Measurements from ENCODE around the gene PALD1.
"Not testable (repeated sequence)": the region's sequence is repeated elsewhere in the genome, so short reads cannot be mapped to it uniquely, and the experiment has no call there.

The PALD1 gene

DNA sequence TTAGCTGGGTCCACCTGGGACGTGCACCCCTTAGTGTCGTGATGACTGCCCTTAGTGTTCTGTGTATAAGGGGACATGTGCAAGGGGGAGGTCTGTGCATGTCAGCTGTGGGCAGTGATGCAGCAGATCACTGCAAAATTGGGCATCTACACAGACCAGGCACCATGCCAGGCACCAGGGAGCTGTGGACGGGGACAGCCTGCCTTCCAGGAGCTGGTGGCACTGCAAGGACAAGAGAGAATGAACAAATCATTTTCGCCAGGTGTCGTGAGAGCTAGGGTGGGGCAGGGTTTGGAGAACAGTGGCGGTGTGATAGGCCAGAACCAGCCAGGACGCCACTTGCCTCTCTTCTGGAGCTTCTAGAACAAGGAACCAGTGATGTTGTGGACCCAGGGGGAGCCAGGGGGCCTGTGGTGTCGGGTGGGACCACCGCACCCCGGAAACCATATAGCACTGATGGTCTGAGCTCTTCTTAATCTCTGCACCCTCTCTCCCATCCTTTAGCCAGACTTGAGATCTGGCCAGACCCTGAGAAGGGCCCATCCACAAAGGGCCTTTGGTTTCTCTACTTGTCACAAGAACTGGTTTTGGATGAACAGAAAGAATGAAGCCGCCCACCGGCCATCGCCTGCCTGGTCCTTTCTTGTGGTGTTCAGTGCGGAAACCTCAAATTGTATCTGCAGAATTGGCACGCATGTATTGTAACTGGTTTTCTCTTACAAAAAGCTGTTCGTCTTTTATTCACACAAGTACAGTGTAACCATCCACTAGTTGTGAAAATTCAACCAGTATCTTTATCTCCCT, 93.3 kb downstream of the PALD1 start:
- DNase-seq (ENCODE audit: low read depth in 3 of 3): no peak

DNA sequence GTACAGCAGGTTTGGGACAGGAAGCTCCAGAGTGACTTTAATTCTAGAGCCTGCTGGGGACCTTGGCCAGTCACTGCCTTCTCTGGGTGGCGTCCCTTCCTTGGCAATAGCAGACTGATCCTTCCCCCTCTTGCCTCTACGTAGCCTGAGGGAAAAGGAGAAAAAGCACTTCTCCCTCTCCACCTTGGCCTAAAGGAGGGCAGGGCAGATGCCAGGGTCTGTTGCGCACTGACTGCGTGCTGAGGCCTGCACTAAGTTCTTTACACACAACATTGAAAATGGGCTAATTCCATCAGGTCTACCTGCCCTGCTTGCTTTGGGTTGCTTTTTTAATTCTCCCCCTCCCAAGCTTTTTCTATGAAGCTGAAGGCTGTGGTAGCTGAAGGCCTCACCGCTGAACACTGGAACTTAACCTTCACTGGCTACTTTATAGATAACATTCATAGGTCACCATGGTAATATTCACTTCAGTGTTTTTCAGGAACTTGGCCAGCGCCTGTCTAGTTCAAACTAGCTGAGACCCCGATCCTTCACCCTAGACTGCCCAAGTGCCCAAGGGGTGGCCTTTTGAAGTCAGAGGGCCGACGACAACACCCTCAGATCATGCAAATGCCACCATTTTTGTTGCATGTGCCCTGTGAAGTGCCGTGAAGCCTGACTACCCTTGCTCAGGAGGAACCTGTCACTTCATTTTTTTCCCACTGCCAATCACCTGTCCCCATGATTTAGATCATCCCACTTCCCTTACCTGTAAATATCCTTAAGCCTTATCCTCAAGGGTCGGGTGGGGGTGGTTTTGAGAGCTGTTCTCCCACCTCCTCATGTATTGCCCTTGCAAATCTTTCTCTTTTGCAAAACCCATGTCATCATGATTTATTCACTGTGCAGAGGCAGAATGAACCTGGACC, 95.3 kb downstream of the PALD1 start:
- no peak for DNase-seq (ENCODE audit: low read depth in 3 of 3)

DNA sequence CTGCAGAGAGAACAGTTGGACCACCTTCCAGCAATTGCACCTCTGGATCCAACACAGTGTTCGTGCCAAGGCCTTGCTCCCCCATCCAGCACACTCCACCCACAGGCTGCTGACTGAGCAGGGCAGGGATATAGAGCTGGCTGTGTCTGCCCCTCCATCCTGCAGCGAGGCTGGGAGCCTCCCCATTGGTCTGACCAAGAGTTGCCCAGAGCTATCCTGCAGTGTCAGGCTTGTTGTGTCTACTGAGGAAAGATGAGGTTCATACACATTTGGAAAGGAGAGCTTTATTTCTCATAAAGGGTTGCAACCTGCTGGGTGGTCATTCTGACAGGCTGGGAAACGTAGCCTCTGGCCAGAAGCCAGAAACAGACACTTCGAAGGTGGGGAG, 96.9 kb downstream of the PALD1 start:
- no peak for DNase-seq (ENCODE audit: low read depth in 3 of 3)

DNA sequence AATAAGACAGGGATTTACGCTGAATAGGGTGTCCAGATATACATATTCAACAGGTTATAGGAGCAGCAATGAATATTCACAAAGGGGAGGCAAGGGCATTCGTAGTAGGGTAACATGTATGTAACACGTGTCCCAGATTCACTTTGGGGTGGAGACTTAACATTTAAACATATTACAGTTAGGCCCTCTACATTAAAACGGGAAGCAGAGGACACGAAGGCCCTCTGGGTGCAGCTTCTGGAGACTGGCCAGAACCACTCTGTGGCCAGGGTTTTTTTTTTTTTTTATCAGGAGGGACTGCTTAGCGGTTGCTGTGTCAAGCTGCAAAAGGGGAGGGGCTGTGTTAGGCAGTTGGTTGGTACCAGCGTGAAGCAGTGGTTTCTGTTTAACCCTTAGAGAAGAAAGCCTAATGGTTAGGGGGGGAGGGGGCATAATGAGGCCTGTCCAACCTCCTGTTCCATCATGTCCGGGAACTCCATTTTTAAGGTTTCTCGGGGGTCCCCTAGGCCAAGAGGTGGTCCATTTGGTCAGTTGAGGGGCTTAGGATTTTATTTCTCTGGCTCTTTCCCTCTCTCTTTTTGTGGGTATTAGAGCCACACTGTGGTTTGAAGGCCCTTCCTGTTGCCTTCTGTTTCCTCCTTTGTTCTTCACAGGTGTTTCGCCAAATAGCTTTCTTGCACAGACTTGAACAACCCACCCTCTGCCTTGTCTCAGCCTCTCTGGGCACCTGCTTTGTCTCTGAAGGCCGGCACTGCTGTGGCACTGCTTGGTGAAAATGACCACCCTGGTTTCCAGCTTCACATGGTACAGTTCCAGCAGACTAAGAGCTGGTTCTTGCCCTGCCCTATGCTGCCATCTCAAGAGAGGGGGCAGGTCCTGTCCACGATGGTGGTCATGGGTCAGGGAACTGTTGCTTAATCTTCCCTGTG, 97.6 kb downstream of the PALD1 start:
- DNase-seq (ENCODE audit: low read depth in 3 of 3): no peak

DNA sequence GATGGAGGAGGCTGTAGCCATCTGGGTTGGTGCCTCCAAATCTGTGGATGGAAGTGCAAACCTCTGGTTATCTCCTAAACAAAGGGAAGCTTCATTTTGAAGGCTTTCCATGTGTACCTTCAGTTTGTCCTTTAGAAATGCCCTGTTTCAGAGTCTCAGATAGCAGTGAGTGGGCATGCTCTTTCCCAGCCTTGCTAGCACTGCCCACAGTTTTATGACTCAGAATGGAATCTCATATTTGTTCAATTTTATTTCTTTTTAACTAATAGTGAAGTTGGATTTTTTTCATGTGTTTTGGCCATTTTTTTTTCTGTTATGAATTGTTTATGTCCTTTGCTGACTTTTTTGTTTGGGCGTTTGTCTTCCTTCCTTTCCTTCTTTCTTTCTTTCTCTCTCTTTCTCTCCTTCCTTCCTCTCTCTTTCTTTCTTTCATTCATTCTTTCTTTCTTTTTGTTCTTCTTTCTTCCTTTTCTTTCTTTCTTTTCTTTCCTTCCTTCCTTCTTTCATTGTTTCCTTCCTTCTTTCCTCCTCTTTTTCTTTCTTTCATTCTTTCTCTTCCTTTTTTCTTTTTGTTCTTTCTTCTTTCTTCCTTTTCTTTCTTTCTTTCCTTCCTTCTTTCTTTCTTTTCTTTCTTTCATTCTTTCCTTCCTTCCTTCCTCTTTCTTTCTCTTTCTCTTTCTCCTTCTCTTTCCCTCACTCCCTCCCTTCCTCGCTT, 98.4 kb downstream of the PALD1 start:
- DNase-seq (ENCODE audit: low read depth in 3 of 3): no peak

DNA sequence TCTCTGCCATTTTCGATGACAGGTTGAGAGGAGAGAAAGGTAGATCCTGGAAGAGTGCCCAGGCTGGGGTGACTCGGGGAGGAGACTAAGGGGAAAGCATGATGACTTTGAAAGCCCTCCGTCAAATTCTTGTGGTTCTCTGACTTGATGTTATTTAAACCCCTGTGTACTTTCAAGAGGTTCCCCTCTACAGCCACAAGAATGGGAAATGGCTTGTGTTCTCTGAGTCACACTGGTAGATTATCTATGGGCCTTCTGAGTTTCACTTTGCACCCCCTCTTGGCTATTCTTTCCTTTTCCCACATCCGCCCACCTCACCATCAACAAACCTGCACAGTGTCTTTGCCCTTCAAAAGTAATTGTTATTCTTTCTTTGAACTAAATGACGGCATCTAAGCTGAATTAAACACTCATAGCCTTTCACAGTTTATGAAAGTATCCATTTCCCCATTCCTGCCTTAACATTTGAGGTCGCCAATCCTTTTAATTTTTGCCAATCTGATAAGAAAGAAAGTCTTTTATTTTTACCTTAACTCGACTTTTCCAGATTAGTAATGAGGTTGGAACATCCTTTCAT, 99.9 kb downstream of the PALD1 start:
- peak; percentile 44 to 75 (median 53) for DNase-seq (ENCODE audit: low read depth in 3 of 3)

DNA sequence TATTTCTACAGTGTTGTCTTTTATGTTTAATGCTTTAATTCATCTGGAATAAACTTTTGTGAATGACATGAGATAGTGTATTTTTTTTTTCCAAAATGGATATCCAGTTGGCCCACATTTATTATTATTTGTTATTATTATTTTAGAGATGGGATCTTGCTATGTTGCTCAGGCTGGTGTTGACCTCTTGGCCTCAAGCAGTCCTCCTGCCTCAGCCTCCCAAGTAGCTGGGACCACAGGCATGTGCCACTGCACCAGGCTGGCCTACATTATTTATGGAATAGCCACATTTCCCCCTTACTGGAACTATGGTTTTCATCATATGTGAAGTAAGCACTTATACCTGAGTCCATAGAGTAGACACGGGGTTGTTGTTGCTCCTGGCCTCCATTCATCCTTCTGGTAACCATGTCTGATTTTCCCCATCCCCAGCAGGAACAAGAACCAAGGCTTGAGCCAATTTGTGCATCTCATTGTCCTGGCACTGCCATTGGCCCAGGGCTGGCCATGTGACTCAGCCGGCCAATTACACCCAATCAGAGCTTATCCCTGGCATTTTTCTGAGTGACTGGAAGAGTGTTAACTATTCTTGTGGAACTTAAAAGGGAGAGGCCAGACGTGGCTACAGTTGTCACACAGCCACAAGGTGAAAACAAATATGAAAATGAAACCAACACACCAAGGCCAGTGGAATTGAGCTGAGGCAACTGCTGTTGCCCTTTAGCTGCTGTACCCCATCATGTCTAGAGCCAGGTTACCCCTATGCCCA, 100.9 kb downstream of the PALD1 start:
- DNase-seq (ENCODE audit: low read depth in 3 of 3): no peak

DNA sequence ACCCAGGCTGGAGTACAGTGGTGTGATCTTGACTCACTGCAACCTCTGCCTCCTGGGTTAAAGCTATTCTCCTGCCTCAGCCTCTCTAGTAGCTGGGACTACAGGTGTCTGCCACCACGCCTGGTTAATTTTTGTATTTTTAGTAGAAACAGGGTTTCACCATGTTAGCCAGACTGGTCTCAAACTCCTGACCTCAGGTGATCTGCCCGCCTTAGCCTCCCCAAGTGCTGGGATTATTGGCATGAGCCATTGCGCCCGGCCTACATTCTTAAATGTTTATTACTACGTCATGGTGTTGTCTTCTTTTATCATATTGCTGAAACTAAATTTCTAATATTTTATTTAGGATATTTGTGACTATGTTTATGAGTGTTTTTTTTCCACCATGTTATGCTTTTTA, 102.6 kb downstream of the PALD1 start:
- DNase-seq (ENCODE audit: low read depth in 3 of 3): not testable (repeated sequence)

DNA sequence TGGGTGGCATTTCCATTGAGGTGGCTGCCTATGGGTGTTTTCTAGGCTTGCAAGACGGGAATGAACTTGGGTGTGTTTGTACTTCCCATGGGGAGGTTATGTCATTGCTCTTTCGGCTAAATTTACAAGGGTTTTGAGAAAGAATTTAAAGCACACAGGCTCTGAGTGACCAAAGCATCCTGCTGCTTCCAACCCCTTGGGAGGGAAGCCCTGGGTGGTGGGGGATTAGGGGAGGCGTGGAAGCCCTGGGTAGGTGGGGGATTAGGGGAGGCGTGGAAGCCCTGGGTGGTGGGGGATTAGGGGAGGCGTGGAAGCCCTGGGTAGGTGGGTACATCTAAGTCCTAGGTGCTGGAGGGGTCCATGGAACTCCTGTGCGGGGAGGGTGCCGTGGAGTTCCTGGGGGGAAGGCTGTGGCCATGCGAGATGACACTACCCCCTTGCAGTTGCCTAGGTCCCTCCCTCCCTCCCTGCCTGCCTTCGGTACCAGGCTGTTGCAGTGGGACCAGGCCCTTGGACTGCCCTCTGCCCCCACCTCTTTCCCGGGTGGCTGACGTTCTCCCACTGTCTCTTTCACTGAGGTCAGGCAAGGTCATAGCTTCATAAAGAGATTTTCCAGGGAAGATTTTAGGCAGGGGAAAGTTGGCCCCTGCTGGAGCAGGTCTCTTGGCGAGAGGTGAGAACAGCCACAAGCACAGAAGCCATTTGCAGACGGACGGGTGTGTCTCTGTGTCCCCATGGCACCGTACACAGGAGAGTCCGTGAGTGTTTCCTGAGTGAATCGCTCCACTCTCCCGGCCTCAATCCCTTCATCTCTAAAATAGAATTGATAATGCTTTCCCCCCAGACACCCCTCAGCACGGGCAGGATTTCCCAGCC, 104.5 kb downstream of the PALD1 start:
- DNase-seq (ENCODE audit: low read depth in 3 of 3): no peak

DNA sequence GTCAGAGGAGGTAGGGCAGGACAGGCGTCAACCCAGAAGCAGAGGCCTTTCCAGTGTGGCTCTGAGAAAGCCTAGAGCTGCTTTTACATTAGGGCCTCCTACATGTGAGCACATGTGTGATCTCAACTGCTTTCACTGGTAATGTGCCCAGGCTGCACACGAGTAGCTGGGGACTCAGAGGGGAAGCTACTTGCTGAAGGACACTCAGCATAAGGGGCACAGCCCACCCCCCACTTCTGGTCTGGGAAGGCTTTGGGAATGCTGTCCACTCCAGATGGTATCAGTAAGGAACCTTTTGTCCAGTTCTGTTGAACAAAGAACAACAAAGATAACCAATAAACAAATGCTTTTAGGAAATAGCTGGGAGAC, 105.1 kb downstream of the PALD1 start:
- DNase-seq (ENCODE audit: low read depth in 3 of 3): no peak

DNA sequence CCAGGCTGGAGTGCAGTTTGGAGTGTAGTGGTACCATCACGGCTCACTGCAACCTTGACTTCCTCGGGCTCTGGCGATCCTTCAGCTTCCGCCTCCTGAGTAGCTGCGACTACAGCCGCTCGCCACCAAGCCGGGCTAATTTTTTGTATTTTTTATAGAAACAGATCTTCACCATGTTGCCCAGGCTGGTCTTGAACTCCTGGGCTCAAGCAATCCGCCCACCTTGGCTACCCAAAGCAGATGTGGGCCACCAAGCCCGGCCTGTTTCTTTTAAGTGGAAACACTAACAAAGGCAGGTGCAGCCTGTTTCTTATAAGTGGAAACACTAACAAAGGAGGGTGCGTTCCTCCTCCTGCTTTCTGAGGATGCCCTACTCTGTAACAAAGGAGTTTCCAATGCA, 105.8 kb downstream of the PALD1 start:
- no peak for DNase-seq (ENCODE audit: low read depth in 3 of 3)

DNA sequence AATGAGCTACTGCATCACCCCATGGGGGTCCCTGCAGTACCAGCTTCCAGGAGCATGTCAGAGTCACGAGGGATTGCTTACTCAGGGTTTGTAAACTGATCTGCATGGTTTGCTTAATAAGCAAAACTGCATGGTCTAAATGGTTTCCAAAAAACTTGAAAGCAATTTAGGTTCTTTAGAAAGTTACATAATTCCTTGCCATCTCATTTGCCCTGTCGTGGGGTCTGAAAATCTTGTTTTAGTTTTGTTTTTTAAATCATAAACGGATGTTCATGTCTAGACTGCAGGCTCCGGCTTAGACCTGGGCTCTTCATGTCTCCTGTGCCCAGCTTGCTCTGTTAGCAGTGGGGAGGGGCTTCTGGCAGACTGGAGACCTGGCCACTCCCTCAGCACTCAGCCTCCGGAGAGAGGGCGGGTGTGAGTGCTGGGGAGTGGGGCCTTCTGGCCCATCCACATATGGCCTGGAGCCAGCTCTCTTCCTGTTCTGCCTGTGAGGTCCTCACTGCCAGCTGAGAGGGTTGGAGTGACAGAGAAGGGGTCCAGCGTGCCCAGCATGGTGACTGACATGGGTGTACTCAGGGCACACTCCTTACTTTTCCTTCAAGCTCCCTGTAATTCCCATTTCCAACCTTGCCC, 106.5 kb downstream of the PALD1 start:
- no peak for DNase-seq (ENCODE audit: low read depth in 3 of 3)

DNA sequence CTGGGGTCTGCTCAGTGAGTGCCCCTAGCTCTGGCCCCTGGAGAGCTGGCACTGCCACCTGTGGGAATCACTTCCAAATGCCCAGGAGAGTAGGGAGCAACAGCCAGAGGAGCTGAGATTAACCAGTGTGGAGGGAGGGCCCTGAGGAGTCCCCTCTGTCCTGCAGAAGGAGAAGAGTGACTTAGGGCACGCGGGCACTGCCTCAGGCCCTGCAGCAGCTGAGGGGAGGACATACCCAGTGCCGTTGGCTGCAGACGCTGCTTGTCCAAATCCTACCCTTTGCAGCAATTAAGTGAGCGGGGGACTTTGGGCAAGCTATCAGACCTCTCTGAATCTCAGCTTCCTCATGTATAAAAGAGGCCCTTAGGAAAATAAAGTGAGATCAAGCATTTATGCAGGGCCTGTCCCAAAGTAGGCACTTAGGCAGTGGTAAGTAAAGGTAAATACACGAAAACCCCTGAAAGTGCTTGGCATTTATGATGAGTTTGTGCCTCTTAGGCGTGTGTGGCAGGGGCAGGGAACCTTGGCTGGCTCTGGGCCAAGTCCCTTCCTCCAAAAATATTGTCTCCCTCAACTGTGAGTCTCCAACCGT, 107.1 kb downstream of the PALD1 start:
- no peak for DNase-seq (ENCODE audit: low read depth in 3 of 3)

DNA sequence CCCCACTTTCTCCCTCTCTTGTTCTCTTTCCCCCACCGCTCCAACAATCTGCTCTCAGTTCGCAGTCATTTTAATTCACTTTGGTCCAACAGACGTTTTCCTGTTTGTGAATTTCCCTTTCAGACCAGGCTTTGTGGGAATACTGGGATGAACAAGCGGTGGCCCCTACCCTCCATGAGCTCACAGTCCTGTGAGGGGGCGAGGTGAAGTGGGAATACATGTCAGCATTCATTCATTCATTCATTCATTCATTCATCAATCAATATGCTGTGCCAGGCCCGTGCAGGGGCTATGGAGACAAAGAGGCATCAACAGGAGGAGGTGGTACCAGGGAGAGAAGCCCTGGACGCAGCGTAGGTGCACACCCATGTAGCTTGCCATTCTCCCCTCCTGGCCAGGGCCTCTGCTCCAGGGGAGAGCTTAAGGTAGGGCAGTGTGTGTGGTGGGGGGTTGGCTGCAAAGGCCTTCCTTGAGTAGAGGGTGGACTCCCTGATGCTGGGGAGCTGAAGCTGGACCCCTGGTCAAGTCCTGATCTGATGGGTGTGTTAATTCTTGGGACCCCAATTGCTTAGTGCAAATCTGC, 107.9 kb downstream of the PALD1 start:
- DNase-seq (ENCODE audit: low read depth in 3 of 3): no peak

DNA sequence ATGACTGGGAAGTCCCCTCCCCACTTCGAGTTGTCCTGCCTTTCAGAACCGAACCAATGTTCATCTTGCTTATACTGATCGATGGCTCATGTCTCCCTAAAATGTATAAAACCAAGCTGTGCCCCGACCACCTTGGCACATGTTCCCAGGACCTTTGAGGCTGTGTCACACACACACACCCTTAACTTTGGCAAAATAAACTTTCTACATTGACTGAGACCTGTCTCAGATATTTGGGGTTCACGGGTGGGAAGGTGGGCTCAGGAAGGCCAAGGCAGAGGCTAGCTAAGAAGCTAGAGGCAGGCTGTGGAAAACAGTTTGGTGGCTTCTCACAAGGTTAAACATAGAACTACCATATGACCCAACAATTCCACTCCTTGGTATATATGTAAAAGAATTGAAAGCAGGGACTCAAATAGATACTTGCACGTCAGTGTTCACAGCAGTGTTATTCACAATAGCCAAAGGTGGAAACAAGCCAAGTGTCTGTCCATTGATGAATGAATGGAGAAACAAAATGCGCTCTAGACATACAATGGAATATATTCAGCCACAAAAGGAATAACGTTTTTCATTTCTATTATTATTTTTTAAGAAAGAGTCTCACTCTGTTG, 108.6 kb downstream of the PALD1 start:
- no peak for DNase-seq (ENCODE audit: low read depth in 3 of 3)

DNA sequence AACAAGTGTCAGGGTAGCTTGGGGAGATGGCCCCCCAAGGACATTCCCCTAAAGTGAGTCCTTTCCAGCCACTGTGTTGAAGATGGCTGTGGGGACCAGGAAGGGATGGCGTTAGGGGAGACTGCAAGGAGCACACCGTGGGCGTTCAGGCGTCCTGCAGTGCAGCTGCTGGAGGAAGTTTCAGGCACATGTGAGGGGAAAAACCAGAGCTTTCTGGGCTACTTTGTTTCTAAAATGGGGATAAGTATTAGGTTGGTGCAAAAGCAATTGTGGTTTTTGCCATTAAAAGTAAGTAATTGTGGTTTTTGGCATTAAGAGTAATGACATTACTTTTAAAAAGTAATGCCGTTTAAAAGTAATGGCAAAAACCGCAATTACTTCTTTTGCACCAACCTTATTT, 109.7 kb downstream of the PALD1 start:
- DNase-seq (ENCODE audit: low read depth in 3 of 3): no peak

DNA sequence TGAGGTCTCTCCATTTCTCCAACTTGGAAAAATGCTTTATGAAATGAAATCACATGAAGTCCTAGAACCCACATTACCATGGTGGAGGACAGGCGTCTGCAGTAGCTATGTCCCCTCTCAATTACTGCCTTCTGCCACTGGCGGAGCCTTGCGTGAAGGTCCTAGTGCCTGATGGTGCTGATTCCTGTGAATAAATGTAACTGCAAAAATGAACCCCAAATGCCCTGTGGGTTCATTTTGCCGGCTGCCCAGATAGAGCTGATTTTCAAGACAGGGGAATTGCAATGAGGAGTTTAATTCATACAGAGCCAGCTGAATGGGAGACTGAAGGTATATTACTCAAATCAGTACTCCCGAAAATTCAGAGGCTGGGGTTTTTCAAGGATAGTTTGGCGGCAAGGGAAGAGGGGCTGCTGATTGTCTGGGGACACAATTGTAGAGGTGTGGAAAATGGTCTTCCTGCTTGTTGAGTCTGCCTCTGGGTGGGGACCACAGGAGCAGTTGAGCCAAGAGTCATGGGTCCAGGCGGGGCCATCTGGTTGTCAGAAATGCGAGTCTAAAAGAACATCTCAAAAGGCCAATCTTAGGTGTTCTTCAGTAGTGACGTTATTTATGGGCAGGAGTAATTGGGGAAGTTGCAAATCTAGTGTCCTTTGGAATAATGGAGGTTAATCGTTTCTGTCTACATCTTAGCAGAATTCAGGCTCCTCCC, 110.4 kb downstream of the PALD1 start:
- no peak for DNase-seq (ENCODE audit: low read depth in 3 of 3)

Data from stimulated activated CD4-positive, alpha-beta T cell treated with anti-CD3 and anti-CD28 coated beads, TNF-alpha, amount 100 ng/mL, for 24 hours (primary cell).